ENCODE results near the gene DHX40.
"Not testable (repeated sequence)": the region's sequence is repeated elsewhere in the genome, so short reads cannot be mapped to it uniquely, and the experiment has no call there.

Gene DHX40

DNA sequence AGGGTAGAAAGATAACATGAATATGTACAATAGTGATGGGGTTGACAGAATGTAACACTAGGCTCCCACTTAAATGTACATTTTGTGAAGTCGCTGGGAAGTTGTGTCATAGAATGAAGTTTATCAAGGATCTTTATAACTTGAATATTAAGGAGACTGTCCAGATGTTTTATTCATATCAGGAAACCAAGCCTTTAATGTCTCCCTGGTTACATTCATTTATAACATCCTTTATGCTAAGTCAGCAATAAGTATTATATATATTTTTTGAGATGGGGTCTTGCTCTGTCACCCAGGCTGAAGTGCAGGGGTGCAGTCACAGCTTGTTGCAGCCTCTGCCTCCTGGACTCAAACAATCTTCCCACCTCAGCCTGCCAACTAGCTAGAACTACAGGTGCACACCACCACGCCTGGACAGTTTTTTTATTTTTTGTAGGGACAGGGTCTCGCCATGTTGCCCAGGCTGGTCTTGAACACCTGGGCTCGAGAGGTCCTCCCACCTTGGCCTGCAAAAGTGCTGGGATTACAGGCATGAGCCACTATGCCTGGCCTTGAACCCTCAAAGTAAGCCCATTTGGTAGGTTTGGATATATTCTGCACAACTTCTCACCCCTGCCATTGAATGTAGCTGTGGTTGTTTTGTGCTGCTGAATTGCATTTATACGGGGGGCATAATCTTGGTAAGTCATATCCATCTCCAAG, 68.4 kb downstream of the DHX40 start:
- DNase-seq = no peak

DNA sequence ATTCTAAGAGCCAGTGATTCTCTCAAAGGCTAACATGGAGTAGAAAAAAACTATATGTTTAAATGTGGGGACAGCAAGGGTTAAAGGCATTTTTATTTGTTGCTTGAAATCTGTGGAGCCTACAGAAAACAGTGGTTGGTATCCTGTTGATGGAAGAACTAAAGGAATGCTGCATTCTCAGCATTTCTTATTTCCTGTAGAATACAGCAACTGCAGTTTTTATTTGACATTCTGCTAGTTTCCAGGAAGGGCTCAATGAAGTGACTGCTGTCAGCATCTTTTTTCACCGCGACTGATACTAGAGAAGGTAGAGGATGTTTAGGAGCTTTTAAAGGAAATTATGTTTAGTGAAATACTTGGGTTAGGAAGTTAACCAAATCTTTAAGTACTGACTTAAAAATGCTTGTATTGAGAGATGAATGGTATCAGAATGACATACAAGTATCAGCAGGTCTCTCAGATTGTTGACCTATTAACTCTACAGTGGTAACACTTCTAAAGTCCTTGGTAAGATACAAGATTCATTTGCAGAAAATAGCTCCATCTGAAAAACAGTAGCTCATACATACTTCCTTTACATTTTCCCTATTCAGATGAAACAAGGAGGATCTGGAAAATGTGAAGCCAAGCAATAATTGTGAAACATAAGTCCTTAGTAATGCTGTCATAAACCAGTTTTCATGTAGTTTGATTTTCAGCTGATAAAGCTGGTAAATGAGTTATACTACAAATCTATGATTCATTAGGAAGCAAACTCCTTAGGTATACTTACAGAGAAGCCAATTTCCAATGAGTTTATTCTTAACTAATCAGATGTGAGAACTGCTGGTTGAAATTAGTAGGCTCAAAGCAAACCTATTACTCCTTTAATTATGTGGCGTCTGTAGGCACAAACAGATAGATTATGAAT, 69.5 kb downstream of the DHX40 start:
- no peak for DNase-seq

DNA sequence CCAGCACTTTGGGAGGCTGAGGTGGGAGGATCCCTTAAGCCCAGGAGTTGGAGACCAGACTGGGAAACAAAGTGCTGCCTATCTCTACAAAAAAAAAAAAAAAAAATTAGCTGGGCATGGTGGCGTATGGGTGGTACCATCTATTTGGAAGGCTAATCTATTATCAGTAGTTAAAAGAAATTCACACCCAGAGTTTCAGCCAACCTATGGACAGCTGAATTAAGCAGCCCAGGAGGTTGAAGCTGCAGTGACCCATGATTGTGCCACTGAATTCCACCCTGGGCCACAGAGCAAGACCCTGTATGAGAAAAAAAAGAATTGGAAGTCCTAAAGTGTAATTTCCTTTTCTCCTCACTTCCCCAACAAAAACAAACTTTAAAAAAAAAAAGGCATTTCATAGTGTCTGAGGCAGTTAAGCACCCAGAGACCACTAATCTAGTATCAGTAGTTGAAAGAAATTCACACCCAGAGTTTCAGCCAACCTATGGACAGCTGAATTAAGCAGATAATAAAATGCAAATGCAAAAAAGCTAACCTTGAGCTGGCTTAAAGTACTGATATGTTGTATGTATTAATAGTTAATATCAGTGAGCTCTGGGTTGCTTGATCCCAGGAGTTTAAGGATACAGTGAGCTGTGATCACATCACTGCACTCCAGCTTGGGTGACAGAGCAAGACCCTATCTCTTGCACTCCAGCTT, 72.4 kb downstream of the DHX40 start:
- DNase-seq = no peak

DNA sequence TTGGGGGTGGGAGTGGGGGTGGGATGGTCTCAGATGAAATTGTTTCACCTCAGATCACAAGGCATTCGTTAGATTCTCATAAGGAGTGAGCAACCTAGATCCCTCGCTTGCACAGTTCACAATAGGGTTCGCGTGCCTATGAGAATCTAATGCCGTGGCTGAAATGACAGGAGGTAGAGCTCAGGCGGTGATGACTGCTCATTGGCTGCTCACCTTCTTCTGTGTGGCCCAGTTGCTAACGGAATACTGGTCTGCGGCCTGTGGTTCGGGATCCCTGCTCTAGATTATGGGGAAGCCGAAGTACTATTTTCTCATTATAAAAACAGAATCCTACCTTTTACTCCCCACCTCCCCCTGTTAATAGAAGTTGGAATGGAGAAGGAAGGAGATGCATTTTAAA, 73.1 kb downstream of the DHX40 start:
- no peak for DNase-seq

DNA sequence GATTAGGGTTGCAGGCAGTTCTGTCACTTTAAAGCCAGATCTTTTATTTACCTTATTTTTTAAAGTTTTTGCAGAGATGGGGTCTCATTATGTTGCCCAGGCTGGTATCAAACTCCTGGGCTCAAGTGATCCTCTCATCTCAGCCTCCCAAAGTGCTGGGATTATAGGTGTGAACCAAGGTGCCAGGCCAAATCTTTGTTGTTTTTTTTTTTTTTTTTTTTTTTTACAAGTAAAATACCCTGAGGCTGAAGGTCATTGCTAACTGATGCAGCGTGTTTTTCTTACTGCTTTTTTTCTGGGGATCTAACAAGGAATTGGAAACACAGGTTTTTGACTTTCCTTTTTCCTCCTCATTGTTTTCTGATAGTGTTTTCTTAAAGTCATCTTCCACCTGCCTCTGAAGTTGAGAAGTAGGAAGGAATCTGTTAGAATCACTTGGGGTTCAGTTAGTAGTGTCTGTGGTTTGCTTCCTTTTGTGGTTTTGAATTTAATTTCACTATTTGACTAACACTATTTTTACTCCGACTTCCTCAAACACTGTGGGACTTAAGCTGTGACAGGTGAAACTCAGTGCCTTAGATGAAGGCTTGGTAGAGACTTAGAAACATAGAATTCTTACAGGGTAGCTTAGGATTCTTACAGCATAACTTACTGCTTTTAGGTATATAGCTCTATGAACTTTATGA, 76.5 kb downstream of the DHX40 start:
- no peak for DNase-seq

DNA sequence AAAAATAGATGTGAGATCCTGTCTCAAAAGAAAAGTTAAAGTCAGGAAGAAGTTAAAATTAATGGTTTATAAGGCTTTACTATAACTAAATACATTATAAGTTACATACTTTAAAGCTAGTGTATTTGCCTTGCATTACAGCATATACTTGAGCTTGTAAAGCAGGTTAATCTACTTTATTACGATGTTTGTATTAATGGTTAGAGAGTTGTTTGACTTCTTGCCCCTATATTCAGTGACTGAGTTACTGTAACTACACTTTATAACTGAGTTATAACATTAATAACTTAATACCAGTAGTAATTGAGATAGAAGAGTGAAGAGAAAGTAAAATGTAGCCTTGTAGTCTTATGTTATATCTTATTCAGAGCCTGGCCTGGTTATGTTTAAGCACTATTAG, 77.2 kb downstream of the DHX40 start:
- DNase-seq = no peak

DNA sequence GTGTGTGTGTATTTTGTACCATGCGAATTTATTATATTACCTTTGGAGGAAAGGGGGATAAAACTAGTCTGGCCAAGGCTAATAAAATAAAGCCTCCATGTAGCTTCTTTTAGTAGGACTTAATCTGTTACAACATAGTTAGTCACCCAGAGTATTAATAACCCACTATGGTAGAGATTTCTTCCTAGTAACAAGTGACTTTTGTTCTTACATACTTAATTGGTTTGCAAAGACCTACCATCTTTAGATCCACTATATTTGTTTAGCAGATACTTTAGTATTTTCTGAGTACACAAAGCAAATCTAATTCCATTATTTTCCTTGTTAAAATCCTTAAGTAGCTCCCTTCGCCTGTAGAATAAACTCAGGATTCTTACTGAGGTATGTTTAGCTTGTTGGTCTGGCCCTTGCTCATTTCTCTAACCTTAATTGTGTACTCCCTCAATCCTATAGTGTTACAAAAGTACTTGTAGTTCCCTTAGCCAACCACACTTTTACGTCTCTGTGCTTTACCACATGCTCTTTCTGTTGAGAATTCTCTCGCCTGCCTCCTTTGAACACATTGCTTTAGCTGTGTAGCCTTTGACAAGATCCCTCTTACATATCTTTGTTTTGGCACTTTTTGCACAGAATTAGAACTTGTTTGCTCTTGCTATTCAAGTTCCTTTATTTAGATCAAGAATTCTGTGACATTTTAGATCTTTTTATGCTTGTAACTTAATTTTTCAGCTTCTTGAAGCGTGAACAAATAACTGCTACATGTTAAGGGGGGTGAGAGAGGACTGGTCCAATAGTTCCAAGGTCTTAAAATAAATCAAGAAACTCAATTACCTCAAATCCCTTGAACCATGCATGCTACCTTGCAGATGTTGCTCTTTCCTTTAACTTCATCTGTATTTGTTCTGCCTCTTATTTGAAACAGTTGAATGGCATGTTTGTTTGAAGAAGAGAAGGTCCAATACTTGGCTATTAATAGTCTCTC, 78.0 kb downstream of the DHX40 start:
- no peak for DNase-seq

DNA sequence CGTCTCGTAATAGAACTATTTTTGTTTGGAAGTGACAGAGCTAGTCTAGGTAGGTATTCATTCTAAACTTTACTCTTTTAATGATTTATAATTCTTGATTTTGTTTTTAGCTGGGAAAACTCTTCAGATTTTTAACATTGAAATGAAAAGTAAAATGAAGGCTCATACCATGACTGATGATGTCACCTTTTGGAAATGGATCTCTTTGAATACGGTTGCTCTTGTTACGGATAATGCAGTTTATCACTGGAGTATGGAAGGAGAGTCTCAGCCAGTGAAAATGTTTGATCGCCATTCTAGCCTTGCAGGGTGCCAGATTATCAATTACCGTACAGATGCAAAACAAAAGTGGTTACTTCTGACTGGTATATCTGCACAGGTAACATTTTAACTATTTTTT, 81.9 kb downstream of the DHX40 start:
- DNase-seq = no peak

DNA sequence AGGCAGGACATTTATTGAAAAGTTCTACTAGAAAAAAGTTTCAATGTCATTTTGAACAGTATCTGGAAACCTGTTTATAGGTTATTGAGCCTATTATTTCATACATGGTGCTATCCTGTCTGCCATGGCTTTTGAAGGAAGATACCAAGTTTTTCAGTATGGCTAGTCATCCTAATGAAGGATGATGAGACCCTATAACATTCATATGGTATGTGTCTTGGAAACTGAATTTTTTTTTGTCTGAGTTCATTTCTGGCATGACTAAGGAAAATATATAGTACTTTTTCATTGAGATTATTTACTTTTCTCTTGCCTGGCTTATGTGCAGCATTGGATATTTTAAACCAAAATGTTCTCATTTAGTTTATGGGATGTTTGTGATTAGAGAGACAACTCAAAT, 84.5 kb downstream of the DHX40 start:
- DNase-seq = no peak

DNA sequence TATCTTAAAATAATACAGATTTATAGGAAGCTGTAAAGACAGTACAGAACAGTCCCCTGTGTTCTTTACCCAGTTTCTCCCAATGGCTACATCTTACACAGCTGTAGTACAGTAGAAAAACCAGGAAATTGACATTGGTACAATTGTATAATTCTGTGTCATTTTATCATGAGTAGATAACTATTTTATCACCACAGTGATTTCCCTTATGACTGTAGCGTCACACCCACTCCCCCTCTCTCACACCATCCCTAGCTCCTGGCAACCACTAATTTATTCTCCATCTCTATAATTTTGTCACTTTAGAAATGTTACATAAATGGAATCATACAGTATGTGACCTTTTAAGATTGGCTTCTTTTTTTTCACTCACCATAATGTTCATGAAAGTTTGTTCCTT, 85.2 kb downstream of the DHX40 start:
- DNase-seq = no peak

DNA sequence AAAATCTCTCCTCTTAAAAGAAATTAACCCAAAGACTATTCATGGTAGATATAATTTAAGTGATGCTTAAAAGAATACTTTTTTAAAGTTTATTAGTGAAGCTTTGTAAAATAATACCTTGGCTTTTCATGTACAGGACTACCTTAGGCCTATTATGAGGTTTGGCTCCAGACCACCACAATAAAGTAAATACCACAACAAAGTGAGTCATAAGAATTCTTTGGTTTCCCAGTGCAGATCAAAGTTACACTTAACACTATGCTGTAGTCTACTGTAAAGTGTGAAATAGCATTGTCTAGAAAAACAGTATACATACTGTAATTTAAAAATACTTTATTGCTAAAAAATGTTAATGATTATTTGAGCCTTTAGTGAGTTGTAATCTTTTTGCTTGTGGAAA, 85.9 kb downstream of the DHX40 start:
- DNase-seq = no peak

DNA sequence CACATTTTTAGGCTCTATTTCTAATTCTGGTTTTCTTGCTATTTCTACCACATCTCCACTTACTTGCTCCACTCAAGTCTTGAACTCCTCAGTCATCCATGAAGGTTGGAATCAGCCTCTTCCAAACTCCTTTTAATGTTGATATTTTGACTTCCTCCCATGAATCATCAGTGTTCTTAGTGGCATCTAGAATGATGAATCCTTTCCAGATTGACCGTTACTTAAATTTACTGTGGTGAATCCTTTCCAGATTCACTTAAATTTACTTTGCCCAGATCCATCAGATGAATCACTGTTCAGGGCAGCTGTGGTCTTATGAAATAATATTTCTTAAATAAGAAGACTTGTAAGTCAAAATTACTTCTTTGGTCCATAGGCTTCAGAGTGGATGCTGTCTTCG, 86.7 kb downstream of the DHX40 start:
- DNase-seq = no peak

DNA sequence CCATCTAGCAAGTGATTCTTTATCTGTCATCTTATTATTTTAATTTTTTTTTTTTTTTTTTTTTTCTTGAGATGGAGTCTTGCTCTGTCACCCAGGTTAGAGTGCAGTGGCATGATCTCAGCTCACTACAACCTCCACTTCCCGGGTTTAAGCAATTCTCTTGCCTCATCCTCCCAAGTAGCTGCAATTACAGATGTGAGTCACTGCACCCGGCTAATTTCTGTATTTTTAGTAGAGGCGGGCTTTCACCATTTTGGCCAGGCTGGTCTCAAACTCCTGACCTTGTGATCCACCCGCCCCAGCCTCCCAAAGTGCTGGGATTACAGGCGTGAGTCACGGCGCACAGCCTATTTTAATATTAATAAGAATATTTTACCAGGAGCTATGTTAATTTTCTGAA, 91.2 kb downstream of the DHX40 start:
- DNase-seq = not testable (repeated sequence)

Data from NCI-H1048 (cell line).